HG03469 (cell line): ENCODE measurements around the gene UTRN.

Experiments used
- ATAC-seq: cut with Tn5 transposase; IDR thresholded peaks from one replicate; pipeline ENCODE4 v1.9.1; 2021; ENCODE audit warnings: mild to moderate bottlenecking, moderate library complexity, moderate number of reproducible peaks; ENCODE audit not compliant: unreplicated experiment

The UTRN gene

DNA sequence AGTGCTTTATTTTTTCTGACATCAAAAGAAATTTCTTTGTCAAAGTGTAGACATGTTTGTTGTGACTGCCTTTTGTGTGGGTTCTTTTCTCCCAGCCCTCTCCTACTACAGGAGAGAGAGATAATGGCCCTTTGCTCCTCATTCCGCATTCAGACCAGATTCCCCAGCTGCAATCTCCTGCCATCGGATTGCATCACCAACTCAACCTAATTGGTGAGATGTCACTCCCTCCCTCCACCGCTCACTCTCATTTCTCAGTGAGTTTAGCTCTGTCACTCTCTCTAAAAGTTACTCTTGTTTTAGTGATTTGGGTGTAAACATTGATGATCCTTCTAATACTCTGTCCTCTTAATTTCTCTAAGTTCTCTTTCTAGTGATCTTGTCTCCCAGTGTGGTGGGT, 22.7 kb downstream of the UTRN start:
- no peak for ATAC-seq

DNA sequence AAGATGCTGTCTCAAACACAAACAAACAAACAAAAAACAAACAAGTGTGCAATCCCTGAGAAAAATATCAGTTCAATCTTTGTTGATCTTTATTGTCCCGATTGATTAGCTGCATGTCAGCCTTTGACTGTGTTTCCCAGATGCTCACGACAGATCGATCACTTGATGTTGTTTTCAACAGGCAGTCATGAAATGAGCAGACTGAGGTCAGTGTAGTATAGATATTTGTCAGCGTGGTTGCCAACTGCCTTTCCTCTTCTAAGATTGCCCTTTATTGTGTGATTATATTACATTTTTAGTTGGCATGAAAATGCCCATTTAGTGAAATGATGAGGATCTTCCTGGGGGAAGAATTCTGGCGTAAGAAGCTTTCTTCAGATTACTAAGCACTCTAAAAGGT, 25.6 kb downstream of the UTRN start:
- no peak for ATAC-seq

DNA sequence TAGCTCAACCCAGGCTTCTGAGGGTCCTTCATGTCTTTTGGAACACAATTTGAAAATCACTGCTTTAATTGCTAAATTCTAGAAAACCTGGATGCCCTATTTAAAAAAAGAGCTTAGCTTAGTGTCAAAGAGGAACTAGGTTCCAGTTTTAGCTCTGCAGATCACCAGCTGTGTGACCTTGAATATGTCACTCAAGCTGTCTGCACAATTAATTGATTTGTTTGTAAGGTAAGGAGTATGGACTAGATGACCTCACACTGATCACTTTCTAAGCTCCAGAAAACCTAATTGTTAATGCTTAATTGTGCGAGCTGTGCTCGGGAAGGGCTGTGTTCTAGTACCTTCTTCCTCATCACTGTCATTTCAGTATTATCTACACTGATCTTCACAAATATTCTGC, 26.2 kb downstream of the UTRN start:
- no peak for ATAC-seq

DNA sequence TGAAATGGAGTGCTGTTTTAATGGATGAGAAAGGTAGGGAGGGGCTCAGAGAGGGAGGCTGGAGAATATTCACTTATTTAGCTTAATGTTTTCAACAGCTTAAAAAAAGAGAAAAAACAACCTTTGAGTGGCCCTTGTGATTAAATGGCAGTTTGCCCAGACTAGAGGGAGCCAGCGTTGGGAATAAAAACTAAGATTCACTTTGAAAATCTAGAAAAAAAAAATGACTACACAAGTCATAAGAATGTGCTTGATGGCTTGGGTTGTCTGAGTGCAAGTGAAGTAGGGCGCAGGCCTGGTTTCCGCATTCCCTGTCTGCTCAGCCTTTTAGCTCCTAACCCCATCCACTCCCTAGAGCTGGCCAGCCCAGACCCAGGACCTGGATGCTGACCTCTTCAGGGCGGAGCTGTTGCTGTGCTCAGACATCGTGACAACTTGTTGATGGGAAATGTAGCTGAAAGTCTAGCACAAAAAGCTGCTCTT, 28.9 kb downstream of the UTRN start:
- no peak for ATAC-seq

DNA sequence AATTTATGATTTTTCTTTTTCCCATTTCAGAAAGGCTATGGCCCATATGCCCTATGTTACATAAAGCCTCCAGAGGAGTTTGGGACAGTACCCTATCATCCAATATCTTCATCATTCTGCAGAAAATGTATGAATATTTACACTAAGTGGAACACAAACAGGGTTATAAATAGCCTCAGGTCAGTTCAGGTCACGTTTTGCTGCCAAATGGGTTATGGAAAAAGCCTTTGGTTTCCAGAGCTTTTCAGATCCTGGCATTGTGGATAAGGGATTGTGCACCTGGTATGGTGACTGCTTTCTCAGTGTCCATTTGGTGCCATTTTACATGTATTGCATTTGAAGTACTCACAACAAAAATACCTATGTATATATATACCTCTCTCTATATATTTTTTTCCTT, 29.4 kb downstream of the UTRN start:
- no peak for ATAC-seq

DNA sequence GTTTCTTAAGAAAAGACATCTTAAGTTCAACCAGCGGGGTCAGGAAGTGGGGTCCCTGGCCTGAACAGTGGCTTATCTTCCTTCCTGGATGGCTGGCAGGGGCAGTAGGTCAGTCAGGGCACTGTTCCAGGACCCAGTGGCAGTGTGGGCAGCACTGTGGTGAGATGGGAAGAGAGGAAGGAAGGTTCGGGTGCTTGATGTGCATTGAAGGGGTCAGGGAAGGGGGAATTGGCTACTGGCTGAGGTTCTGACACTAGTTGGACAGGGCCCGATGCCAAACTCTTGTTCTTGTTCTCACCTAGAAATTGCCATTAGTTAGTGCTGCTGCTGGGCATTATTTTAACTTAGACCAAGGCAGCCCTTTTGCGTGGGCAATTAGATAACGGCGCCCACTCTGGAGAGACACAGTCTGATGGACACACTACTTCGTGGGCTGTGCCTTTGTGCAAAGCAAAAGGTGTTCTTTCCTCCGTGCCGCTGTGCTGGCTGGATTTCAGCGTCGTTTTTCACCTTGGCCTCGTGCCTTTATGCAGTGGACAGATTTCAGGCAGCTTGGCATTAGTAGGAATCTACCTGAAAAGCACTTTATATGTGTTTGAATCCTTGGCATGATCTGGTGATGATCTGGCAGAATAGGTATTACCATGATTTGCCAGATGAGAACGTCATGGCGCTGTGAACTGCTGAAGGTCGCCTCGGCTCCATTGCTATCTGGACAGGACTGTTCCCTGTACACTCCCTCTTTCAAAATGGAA, 30.3 kb downstream of the UTRN start:
- no peak for ATAC-seq

DNA sequence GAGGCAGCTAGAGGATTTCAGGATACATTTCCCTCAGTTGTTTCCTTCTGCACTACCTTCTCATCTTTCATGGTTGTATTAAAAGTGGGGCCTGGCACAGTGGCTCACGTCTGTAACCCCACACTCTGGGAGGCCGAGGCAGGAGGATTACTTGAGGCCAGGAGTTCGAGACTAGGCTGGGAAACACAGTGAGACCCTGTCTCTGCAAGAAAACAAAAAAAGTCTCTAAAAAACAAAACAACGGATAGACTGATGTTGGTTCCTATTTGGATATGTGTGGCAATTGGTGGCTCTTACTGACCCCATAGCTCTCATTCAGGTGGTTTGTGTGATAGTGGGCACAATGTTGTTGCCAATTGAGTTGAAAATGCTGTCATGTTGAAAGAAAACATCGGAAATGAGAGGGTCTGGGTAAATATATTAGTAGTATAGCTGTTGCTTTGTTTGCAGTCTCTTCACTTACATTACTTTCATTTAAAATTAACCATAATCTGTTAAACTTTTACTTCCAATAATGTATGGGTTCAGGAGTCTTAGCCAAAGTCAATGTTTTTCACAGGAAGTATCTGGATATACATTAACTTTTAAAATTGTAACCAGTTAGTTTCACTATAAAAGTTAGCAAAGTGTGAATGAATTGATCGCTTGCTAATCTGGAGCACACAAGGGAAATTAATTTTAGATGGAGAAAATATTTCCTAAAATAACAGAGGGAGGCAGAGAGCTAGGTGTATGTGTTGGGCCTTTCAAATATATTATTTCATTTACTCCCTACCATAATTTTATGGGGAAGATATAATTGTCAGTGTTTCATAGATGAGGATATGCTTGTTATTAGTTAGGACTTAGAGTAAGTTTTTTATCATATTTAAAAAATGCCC, 31.1 kb downstream of the UTRN start:
- ATAC-seq: no peak

DNA sequence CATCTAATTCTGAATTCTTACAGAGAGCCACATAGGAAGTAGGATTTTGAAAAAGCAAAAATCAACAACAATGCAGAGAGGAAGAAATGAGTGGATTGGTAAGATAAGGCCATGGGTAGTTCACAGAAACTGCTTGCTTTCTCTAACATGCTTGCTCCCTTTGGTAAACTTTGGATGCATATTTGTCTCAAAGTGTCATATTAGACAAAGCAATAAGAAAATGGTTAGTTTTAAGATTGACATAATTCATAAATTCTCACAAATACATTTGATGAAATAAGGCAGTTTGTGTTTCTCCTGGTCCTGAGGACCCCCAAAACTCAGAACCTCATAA, 31.7 kb downstream of the UTRN start:
- ATAC-seq: no peak

DNA sequence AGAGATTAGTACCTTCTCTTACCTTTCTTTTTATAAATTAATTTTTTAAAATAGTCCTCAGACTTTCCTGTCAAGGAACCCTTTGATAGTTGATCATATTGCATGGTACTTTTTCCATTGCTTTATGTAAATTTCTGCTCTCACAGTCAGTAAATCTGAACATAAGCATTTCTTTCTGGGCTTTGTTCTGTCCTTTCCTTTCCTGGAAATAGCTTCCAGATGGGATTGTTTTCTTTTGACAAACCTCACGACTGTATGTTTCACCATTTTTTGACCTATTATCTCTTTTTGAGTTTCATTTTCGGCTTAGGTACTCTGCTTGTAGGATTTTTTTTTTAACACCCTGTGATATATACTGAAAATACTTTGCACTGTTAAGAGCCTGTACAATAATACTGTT, 32.6 kb downstream of the UTRN start:
- no peak for ATAC-seq

DNA sequence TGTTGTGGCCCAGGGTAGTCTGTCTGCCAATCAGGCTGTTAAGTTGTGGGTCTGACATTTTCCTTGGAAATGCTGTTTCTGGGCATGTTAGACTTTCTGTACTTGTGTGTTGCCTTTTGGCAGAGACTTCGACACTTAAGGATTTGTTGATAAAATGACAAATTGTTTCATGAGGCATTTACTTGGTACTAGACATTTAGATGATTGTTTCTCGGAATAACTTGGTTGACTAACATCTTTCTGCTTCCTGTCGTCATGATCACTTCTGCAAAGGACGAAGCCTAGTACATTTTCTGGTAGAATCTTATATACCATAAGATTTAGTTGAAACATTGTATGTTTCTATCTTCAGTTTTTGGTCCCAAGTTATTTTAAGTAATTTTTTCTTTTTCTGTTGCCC, 34.1 kb downstream of the UTRN start:
- ATAC-seq: no peak

DNA sequence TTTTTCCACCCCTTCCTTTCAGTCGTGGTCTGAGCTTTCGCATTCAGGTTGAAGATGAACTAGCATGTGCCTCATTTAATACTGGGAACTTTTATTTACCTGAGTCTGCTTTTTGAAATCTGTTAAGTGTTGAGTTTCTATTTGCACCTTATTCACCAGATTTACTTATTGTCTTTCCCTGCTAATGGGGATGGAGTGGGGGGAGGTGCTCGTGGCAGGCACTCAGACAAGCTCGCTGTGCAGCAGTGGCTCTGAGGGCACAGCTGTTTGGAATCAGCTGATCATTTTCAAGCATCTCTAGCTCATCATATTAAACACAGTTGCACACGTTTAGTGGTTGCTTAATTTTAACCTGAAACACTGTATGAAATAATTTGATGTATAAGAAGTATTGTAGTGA, 35.6 kb downstream of the UTRN start:
- no peak for ATAC-seq

DNA sequence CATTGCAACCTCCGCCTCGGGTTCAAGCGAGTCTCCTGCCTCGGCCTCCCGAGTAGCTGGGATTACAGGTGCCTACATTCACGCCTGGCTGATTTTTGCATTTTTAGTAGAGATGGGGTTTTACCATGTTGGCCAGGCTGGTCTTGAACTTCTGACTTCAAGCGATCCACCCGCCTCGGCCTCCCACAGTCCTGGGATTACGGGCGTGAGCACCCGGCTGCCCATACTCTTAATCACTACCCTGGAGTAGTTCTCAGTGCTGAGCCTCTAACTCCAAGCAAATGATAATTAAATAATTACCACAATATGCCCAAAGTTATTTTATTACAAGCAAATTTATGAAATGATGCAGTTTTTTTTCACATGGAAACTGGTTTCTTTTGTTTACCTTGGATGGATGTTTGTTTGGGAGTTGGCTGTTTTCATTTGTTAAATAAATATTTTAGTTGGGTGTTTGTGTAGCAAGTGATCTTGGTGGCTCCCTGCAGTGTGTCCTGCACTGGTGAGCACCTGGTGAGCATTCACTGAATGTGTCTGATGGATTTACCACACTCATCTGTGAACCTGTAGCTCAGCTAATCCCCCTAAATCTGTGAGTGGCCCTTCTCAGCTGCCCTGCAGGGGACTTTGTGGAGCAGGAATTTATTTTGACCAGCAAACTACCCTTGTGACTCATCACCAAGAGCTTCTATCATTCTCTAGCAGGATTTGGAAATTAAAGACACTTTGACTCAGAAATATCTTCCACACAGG, 36.9 kb downstream of the UTRN start:
- no peak for ATAC-seq

DNA sequence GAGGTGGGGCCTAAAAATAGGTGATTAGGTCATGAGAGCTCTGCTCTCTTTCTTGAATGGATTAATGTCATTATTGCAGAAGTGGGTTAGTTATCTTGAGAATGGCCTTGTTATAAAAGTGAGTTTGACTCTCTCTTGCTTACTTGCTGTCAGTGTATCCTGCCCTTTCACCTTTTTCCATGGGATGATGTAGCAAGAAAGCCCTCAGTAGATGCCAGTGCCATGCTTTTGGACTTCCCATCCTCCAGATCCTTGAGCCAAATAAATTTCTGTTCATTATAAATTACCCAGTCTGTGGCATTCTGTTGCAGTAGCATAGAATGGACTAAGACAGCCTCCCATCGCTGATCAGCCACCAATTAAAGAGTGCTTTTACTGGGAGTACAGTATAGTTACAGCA, 40.1 kb downstream of the UTRN start:
- ATAC-seq: no peak

DNA sequence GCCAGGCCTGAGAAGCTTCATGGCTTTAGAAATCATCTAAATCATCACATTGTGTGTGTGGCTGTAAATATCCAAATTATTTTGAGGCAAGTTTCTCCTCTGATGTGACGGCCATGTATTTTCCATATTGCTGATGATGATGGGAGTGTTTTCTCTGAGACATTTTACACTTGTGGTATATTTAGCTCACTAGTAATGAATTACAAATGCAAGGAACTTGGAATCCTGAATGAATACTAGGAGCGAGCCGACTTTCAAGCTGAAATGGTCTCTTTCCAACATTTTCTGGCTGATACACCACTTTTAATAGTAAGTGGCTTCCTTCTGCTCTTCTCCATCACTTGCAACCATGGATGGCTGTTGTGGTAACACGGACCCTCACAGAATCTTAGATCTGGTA, 41.3 kb downstream of the UTRN start:
- ATAC-seq: no peak

DNA sequence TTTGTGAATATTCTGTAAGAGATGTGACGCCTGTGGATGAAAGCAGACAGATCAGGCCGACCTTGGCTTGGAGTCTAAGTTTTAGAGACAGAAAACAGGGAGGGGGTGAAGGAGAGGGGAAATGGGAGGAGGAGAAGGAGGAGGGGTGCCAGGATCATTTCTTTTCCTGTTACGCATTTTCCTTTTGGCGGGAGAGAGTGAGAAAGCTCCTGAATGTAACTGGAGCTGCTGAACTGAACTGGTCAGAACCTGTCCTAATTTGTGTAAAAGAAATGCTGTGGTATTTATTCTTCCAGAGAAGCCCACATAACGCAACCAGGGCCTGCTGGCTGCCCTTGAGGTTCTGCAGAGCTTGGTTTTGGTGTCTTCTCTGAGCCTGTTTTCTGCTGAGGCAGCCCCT, 41.9 kb downstream of the UTRN start:
- ATAC-seq: no peak

DNA sequence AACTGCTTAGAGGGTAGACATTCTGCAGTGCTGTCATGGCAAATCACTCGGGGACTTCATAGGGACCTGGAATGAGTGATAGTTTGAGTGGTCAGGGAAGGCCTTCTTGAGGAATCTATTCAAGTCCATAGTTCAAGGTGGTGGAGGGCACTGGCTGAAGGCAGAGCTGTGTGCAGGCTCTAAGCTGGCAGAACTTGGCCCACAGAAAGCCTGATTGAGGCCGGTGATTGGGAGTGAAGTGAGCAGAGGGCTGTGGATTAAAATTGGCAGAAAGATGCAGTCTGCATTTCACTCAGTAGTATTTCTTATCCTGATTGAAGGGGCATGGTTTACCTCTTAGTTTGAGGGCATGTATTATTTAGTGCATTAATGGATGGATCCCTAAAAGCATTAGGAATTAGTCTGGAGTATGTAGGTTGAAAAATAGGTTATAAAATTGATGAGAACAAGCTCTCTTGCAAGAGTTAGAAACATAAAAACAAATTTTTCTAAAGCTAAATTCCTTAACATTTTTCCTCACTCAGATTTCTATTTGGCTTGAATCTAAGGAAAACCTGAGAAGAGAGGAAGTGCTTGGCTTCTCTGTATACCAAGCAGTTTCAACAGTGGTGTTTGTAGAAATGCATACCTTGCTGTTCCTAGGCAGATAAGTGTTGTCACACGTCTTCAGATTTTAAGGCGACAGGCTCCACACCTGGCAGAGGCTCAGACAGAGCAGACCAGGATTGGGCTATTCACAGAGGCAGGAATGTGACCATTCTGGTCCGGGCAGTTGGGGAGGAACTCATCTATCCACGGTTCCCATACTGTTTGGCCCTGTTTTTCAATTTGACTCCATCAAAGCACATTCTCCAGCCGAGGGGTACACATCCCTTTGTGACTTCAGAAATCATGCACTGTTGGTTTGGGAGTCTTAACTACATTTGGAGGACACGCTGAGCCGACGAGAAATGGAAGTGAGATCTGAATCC, 45.2 kb downstream of the UTRN start:
- no peak for ATAC-seq

DNA sequence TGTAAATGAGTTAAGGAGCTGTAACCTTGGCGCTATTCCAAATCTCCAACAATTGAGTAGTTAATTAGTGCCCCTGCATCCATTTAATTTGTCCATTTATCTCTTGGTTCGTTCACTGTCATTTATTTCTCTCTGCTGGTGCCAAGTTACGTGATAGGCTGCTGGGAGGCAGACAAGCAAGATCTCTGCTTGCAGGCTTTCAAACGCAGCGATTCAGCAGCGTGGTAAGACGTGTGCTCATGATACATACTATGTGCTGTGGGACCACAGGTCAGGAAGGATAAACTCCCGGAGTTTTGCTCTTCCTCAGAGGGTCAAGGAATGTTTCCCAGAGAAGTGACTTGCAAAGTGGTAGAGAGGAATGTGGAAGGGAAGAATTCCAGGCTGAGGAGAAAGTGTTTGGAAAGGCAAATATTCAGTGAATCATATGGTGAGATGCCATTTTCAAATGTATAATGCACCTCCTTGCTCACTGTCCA, 46.4 kb downstream of the UTRN start:
- ATAC-seq: no peak

DNA sequence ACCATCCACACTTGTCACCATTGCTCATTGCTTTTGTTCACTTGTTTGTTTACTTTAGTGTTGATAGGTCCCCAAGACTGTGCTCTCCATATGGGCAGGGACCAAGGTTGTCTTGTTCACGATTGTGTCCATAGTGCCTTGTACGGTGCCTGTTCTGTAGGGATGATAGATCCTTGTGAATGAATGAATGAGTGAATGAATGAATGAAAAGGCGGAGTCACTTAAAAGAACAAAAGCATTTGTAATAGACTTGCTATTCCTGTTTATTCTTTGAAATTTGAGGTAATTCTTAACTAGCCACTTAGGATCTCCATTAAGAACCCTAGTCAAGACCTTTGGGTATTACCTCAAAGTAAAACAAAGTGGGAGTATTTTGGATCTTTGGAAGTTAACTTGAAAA, 47.0 kb downstream of the UTRN start:
- ATAC-seq: no peak

DNA sequence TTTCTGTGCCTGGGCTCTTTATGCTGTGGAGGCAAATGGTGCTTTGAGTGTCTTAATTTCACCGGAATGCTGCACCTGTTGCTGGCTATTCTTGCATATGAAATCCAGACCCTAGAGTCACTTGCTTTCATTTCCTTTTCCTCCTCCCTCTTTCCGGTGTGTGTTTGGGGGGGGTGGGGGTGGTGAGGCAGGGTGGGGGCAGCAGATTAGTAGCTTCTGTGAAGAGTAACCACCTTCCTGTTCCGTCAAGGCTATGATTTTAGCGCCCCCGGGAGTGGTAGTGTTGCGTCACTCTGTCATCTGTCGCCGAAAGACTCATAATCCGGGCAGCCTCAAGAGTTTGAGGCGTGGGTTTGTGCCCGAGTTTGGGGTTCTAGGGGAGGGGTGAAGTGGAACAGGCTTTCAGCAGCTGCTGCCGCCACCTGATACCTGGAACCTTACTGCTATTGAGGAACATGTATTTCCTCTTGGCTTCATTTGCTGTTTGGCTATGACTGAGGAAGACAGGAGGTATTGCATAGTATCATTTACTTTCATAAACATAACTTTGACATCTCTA, 49.1 kb downstream of the UTRN start:
- ATAC-seq: no peak
